HK-2 (cell line): ENCODE data around the gene MEIKIN.

Experiments
- DNase-seq: peaks from one replicate; pipeline ENCODE4 v3.0.0-alpha.2; 2018; ENCODE audit not compliant: unreplicated experiment

MEIKIN gene

GRCh38 chr5:131771692-131772091 is 173.8 kb downstream of the MEIKIN start:
- no peak for DNase-seq

- no peak for DNase-seq
Measured at GRCh38 chr5:131769961-131770360, 175.5 kb downstream of the MEIKIN start.

GRCh38 chr5:131769336-131769735 is 176.1 kb downstream of the MEIKIN start:
- DNase-seq = no peak

GRCh38 chr5:131767891-131768290 is 177.6 kb downstream of the MEIKIN start:
- no peak for DNase-seq

- DNase-seq = no peak
Measured at GRCh38 chr5:131766689-131767088, 178.8 kb downstream of the MEIKIN start.

- no peak for DNase-seq
Measured at GRCh38 chr5:131765261-131765660, 180.2 kb downstream of the MEIKIN start.

- no peak for DNase-seq
Measured at GRCh38 chr5:131763968-131764367, 181.5 kb downstream of the MEIKIN start.

- no peak for DNase-seq
Measured at GRCh38 chr5:131760793-131761192, 184.7 kb downstream of the MEIKIN start.

- no peak for DNase-seq
Measured at GRCh38 chr5:131759704-131760103, 185.8 kb downstream of the MEIKIN start.

- DNase-seq = no peak
Measured at GRCh38 chr5:131758520-131758900, 187.0 kb downstream of the MEIKIN start.

- DNase-seq = no peak
Measured at GRCh38 chr5:131757830-131758519, 187.5 kb downstream of the MEIKIN start.
